ENCODE results near the gene GATA2.

The GATA2 gene

DNA sequence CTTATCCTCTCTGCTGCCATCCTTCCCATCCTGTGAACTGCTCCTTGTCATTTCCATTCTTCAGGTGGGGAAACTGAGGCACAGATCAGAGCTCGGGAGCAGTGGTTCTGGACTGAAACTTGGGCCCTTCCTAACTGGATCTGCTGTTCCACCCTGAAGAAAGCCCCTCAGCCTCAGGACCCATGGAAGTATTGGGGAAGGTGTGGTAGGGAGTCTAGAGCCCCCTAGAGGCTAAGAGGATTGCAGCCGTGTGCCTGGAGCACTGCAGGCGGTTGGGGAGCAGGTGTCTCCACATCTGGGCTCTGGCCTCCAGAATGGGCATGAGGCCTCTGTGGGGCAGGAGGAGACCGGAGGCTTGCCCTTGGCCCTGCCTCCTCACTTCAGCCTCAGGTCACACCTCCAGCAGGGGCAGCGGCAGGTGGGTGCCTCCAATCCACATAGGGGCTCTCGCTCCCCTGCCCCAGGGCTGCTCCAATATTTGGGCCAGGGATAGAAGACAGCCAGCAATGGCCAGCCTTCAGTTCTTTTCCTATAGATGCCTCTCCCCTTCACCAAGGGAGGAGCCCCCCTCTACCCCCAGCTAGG lies 54.4 kb downstream of the GATA2 start:
- DNase-seq (ENCODE audit: low read depth) = no peak
- no peak overlapping the region for H3K4me3 ChIP-seq (ENCODE audit: control insufficient read depth, low read depth, low read length)
- TF ChIP-seq, protein P1, sequence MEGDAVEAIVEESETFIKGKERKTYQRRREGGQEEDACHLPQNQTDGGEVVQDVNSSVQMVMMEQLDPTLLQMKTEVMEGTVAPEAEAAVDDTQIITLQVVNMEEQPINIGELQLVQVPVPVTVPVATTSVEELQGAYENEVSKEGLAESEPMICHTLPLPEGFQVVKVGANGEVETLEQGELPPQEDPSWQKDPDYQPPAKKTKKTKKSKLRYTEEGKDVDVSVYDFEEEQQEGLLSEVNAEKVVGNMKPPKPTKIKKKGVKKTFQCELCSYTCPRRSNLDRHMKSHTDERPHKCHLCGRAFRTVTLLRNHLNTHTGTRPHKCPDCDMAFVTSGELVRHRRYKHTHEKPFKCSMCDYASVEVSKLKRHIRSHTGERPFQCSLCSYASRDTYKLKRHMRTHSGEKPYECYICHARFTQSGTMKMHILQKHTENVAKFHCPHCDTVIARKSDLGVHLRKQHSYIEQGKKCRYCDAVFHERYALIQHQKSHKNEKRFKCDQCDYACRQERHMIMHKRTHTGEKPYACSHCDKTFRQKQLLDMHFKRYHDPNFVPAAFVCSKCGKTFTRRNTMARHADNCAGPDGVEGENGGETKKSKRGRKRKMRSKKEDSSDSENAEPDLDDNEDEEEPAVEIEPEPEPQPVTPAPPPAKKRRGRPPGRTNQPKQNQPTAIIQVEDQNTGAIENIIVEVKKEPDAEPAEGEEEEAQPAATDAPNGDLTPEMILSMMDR (IDR thresholded peaks at IDR 0.05; ENCODE audit: control insufficient read depth, insufficient read depth, low read depth, low read length, missing control alignments) = peak; percentile 40

DNA sequence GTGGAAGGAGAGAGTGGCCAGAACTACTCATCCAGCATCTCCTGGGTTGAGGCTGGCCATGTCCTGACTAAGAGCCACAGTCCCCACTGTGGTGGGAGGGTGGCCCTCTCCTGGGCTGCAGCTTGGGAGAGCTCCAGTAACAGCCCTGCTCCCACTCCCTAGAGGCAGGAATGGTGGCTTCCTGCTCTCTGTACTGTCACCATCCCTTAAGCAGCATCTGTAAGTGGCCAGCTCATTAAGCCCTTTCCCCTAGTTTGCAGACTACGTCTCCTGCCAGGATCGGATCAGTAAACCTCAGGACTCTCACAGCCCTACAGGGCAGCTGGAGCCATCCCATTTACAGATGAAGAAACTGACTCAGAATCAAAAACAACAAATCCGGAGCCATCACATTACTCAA lies 56.8 kb downstream of the GATA2 start:
- TF ChIP-seq, protein P1 (IDR thresholded peaks at IDR 0.05; ENCODE audit: control insufficient read depth, insufficient read depth, low read depth, low read length, missing control alignments) = no peak
- H3K4me3 ChIP-seq (ENCODE audit: control insufficient read depth, low read depth, low read length) = no peak overlapping the region
- no peak for DNase-seq (ENCODE audit: low read depth)

DNA sequence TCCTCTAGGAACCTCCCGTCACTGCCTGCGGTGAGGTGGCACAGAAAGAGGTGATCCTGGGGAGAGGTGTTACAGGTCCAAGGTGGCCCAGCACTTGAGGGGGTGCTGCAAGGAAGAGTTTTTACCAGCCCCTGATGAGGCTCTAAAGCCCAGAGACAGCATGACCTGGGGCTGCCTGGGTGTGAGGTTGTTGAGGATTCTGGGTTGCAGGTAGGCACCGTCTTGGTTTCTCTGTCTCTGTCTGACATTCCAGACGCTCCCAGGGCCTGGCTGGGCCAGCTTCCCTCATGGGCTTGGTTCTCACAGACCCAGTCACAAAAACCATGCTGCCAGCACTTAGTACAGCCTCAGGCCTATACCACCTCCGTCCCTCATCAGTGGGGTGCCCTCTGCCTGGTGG lies 57.4 kb downstream of the GATA2 start:
- no peak for DNase-seq (ENCODE audit: low read depth)
- TF ChIP-seq, protein P1 (IDR thresholded peaks at IDR 0.05; ENCODE audit: control insufficient read depth, insufficient read depth, low read depth, low read length, missing control alignments) = no peak
- no peak overlapping the region for H3K4me3 ChIP-seq (ENCODE audit: control insufficient read depth, low read depth, low read length)

DNA sequence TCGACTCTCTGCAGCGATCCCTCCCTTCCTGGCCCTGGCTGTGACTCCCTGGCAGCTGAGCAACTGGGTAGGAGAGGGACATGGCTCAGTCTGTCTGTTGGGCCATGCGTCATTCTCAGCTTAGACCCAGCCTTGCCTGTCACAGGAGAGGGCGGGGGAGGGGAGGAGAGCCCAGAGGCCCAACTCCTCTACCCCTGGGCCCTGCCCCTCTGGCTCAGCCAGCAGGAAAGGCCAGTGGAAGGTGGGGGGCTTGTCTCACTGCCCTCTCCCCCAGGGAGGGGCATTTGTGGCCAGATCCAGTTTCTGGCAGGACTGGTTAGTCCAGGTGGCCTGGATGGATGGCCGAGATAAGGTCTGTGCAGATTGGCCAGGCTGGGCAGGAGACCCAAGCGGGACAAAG lies 57.9 kb downstream of the GATA2 start:
- no peak for DNase-seq (ENCODE audit: low read depth)
- H3K4me3 ChIP-seq (ENCODE audit: control insufficient read depth, low read depth, low read length) = no peak overlapping the region
- TF ChIP-seq, protein P1 (IDR thresholded peaks at IDR 0.05; ENCODE audit: control insufficient read depth, insufficient read depth, low read depth, low read length, missing control alignments) = no peak

DNA sequence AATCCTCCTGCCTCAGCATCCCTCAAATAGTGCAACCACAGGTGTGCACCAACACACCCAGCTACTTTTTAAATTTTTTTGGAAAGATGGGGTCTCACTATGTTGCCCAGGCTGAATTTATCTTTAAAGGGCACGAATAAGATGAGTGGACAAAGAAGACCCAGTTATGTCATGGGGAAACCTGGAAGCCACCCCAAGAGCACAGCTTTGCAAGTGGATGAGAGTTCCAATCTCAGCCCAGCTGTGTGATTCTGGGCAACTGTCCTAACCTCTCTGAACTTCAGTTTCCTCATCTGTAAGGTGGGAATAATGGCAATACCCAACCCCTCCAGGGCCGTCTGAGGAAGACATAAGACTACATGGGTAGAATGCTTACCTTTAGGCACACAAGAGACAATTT lies 58.5 kb downstream of the GATA2 start:
- no peak for DNase-seq (ENCODE audit: low read depth)
- no peak overlapping the region for H3K4me3 ChIP-seq (ENCODE audit: control insufficient read depth, low read depth, low read length)
- TF ChIP-seq, protein P1 (IDR thresholded peaks at IDR 0.05; ENCODE audit: control insufficient read depth, insufficient read depth, low read depth, low read length, missing control alignments) = no peak

DNA sequence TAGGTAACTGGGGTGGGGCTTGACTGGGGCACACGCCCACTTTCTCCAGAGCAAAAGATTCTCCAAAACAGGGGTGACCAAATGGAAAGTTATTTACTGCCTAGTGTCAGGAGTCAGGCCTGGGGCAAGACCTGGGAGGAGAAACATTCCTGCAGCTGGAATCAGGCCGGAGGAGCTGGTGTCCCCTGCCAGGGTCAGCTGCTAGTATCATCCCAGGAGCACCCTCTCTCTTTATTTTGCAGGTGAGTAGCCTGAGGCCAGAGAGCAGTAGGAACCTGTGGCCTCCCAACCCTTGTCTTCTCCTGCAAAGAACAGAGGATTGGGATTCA lies 59.2 kb downstream of the GATA2 start:
- TF ChIP-seq, protein P1 (IDR thresholded peaks at IDR 0.05; ENCODE audit: control insufficient read depth, insufficient read depth, low read depth, low read length, missing control alignments) = no peak
- no peak overlapping the region for H3K4me3 ChIP-seq (ENCODE audit: control insufficient read depth, low read depth, low read length)
- DNase-seq (ENCODE audit: low read depth) = no peak

All from AG09309 (cell line).